HG03521 (cell line): ENCODE data around the gene RPL26.
"Not testable (repeated sequence)": the region's sequence is repeated elsewhere in the genome, so short reads cannot be mapped to it uniquely, and the experiment has no call there.

Experiments
- ATAC-seq: cut with Tn5 transposase; IDR thresholded peaks from one replicate; pipeline ENCODE4 v1.9.1; 2021; ENCODE audit warnings: mild to moderate bottlenecking, moderate library complexity; ENCODE audit not compliant: unreplicated experiment

The RPL26 gene

GRCh38 chr17:8397636-8398035 is 14.6 kb upstream of the RPL26 start, which contains the start of gene RNF222:
TSS of gene RNF222 (minus strand) at chr17:8397827. CDS start at chr17:8393461, 4,366 bp downstream.
- no peak for ATAC-seq

GRCh38 chr17:8394497-8394896 is 11.5 kb upstream of the RPL26 start:
- ATAC-seq: not testable (repeated sequence)

GRCh38 chr17:8393470-8394231 is 10.7 kb upstream of the RPL26 start:
- no peak for ATAC-seq

GRCh38 chr17:8392674-8393469 is 9.9 kb upstream of the RPL26 start:
- no peak for ATAC-seq

GRCh38 chr17:8392274-8392673 is 9.3 kb upstream of the RPL26 start:
- no peak for ATAC-seq

GRCh38 chr17:8391711-8392110 is 8.7 kb upstream of the RPL26 start:
- ATAC-seq: no peak

- no peak for ATAC-seq
These were observed 5.1 kb upstream of the RPL26 start for GRCh38 chr17:8387914-8388651.

- no peak for ATAC-seq
These were observed 3.8 kb upstream of the RPL26 start for GRCh38 chr17:8386841-8387240.

- ATAC-seq: no peak
These were observed 1.9 kb upstream of the RPL26 start for GRCh38 chr17:8384801-8385378.

GRCh38 chr17:8382880-8383142 is 182 bp downstream of the RPL26 start:
- ATAC-seq: no peak

GRCh38 chr17:8382052-8382879 is 727 bp downstream of the RPL26 start:
- ATAC-seq: no peak

GRCh38 chr17:8380049-8380448 is 2.9 kb downstream of the RPL26 start:
- ATAC-seq: no peak

GRCh38 chr17:8378117-8378516 is 4.9 kb downstream of the RPL26 start:
- not testable (repeated sequence) for ATAC-seq

GRCh38 chr17:8377422-8377821 is 5.6 kb downstream of the RPL26 start:
- no peak for ATAC-seq

GRCh38 chr17:8376271-8377067 is 6.5 kb downstream of the RPL26 start, which contains the start of gene KRABD2:
TSS of gene KRABD2 (minus strand) at chr17:8376704.
- peak; percentile 93 for ATAC-seq

GRCh38 chr17:8375738-8376259 is 7.2 kb downstream of the RPL26 start:
- ATAC-seq: no peak

- ATAC-seq: not testable (repeated sequence)
These were observed 9.1 kb downstream of the RPL26 start for GRCh38 chr17:8373856-8374255.

- no peak for ATAC-seq
These were observed 10.6 kb downstream of the RPL26 start for GRCh38 chr17:8372422-8372821.

GRCh38 chr17:8371786-8372185 is 11.2 kb downstream of the RPL26 start:
- ATAC-seq: no peak
